ENCODE results near the gene CPNE7. TPM values are rescaled to one million over a fixed set of nuclear protein-coding genes. Genes with fewer than 3 reads are reported as not detected.

The CPNE7 gene
- total and polyA plus RNA-seq, 2 of the 8 experiments (the other 6 are each of a cell fraction or from before 2014, with no cell fraction given) = 10.0 to 23.7 TPM

- TF ChIP-seq RFX5 (IDR thresholded peaks at IDR 0.05; ENCODE audit: borderline replicate concordance, low read depth, low read length) (no peak), CHD1 (IDR thresholded peaks at IDR 0.05; ENCODE audit: low read depth, low read length) (no peak), NANOG (IDR thresholded peaks at IDR 0.05; ENCODE audit: insufficient read depth, low read depth, low read length, poor library complexity, severe bottlenecking) (no peak), SP2 (IDR thresholded peaks at IDR 0.05; ENCODE audit: low read length) (no peak), RAD21 (IDR thresholded peaks at IDR 0.05 in 1 of 2, conservative IDR thresholded peaks at IDR 0.05 in 1 of 2; ENCODE audit: low read depth in 2 of 2, low read length in 2 of 2) (peak in 1 of 2 experiments; percentile 34; a peak in 1 of 4 replicates), TEAD4 (IDR thresholded peaks at IDR 0.05; ENCODE audit: low read depth, low read length) (no peak), JUND (IDR thresholded peaks at IDR 0.05; ENCODE audit: low read length) (no peak), CHD2 (IDR thresholded peaks at IDR 0.05; ENCODE audit: low read length) (no peak; the same call in 1 of the 2 replicates), E2F6 (IDR thresholded peaks at IDR 0.05) (peak; percentile 43; the same call in 1 of the 2 replicates), RBBP5 (IDR thresholded peaks at IDR 0.05; ENCODE audit: borderline replicate concordance, low read depth, low read length) (no peak), GTF2F1 (IDR thresholded peaks at IDR 0.05; ENCODE audit: borderline replicate concordance, low read depth, low read length) (no peak), FOSL1 (IDR thresholded peaks at IDR 0.05; ENCODE audit: insufficient read depth, low read depth, low read length) (no peak), SP1 (IDR thresholded peaks at IDR 0.05; ENCODE audit: low read depth, low read length) (no peak), YY1 (IDR thresholded peaks at IDR 0.05; ENCODE audit: low read depth, low read length) (0 out of 2 replicates have a peak, but pooled peaks have one; percentile 30), ZNF274 (IDR thresholded peaks at IDR 0.05; ENCODE audit: borderline replicate concordance, extremely low read depth, low read length) (no peak), TCF12 (IDR thresholded peaks at IDR 0.05; ENCODE audit: low read depth, low read length) (no peak), SIRT6 (IDR thresholded peaks at IDR 0.05; ENCODE audit: low read length) (no peak), KDM4A (IDR thresholded peaks at IDR 0.05; ENCODE audit: low read depth, low read length, severe bottlenecking) (peak; percentile 20), BRCA1 (IDR thresholded peaks at IDR 0.05; ENCODE audit: low read depth, low read length) (no peak), BACH1 (IDR thresholded peaks at IDR 0.05; ENCODE audit: low read length) (peak; percentile 88), TBP (IDR thresholded peaks at IDR 0.05; ENCODE audit: low read depth, low read length) (0 out of 2 replicates have a peak, but pooled peaks have one; percentile 5)
- TF ChIP-seq, protein P1, sequence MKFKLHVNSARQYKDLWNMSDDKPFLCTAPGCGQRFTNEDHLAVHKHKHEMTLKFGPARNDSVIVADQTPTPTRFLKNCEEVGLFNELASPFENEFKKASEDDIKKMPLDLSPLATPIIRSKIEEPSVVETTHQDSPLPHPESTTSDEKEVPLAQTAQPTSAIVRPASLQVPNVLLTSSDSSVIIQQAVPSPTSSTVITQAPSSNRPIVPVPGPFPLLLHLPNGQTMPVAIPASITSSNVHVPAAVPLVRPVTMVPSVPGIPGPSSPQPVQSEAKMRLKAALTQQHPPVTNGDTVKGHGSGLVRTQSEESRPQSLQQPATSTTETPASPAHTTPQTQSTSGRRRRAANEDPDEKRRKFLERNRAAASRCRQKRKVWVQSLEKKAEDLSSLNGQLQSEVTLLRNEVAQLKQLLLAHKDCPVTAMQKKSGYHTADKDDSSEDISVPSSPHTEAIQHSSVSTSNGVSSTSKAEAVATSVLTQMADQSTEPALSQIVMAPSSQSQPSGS (IDR thresholded peaks at IDR 0.05; ENCODE audit: low read length) = peak; percentile 55
Measured at GRCh38 chr16:89565506-89566372, 9.8 kb upstream of the CPNE7 start (continued).

All from H1 (cell line).